HEK293 (cell line): ENCODE results near the gene EVA1B.

Experiments used
- CTCF ChIA-PET: fragments of 350-600 bp; formaldehyde crosslinking; extraction: SDS; loops from one replicate; lab custom pipeline; 2021; ENCODE audit warnings: antibody characterized with exemption; lab: Yijun Ruan, JAX
- POLR2A ChIA-PET: fragments of 300-600 bp; formaldehyde crosslinking; extraction: SDS; loops from one replicate; lab custom pipeline; 2020; ENCODE audit warnings: antibody characterized with exemption, inconsistent platforms; lab: Yijun Ruan, JAX
- H3K27ac ChIP-seq: fragments of 200-500 bp; sonication (Bioruptor generic); 2 replicates; pipeline ENCODE4 v1.5.1; 2014; ENCODE audit warnings: low read depth, low read length, control low read depth, inconsistent platforms; ENCODE audit errors: extremely low read depth
- H3K36me3 ChIP-seq, 2 experiments: fragments of 200-500 bp in 1 of 2; sonication (Bioruptor generic) in 1 of 2; 1 replicate in 1 of 2; 2 replicates in 1 of 2; pipeline ENCODE4 v1.5.1; 2014 to 2017; ENCODE audit warnings: inconsistent platforms in 2 of 2, low read length in 2 of 2; ENCODE audit not compliant: control insufficient read depth in 2 of 2, insufficient read depth in 1 of 2
- H3K4me1 ChIP-seq: fragments of 200-500 bp; sonication (Bioruptor generic); 2 replicates; pipeline ENCODE4 v1.5.1; 2014; ENCODE audit warnings: mild to moderate bottlenecking, low read length, inconsistent platforms; ENCODE audit not compliant: control insufficient read depth, insufficient read depth
- H3K4me3 ChIP-seq: 2 replicates; pipeline ENCODE4 v1.5.1; 2011; ENCODE audit warnings: low read depth, mild to moderate bottlenecking, control low read depth, low read length, moderate library complexity
- H3K9me3 ChIP-seq: fragments of 200-500 bp; sonication (Bioruptor generic); 2 replicates; pipeline ENCODE4 v1.5.1; 2014; ENCODE audit warnings: low read depth, low read length, inconsistent platforms; ENCODE audit not compliant: control insufficient read depth, insufficient read depth
- HIC1 ChIP-seq: fragments of 450-650 bp; formaldehyde crosslinking; IDR thresholded peaks from 2 replicates; pipeline ENCODE4 v1.5.1; 2016; ENCODE audit warnings: missing biosample characterization, missing genetic modification characterization
- KLF9 ChIP-seq: fragments of 450-650 bp; formaldehyde crosslinking; IDR thresholded peaks from 2 replicates; pipeline ENCODE4 v1.5.1; 2016; ENCODE audit warnings: missing biosample characterization, missing genetic modification characterization, low read depth
- MYNN ChIP-seq: fragments of 450-650 bp; formaldehyde crosslinking; IDR thresholded peaks from 2 replicates; pipeline ENCODE4 v1.5.1; 2016; ENCODE audit warnings: missing biosample characterization, missing genetic modification characterization, borderline replicate concordance
- PRDM10 ChIP-seq: fragments of 450-650 bp; formaldehyde crosslinking; IDR thresholded peaks from 2 replicates; pipeline ENCODE4 v1.5.1; 2016; ENCODE audit warnings: missing biosample characterization, missing genetic modification characterization
- PRDM2 ChIP-seq: fragments of 450-650 bp; formaldehyde crosslinking; IDR thresholded peaks from 2 replicates; pipeline ENCODE4 v1.5.1; 2016; ENCODE audit warnings: missing biosample characterization, missing genetic modification characterization, borderline replicate concordance
- ZBTB49 ChIP-seq: fragments of 450-650 bp; formaldehyde crosslinking; IDR thresholded peaks from 2 replicates; pipeline ENCODE4 v1.5.1; 2016; ENCODE audit warnings: missing biosample characterization, missing genetic modification characterization, low read depth
- ZNF16 ChIP-seq: fragments of 450-650 bp; formaldehyde crosslinking; IDR thresholded peaks from 2 replicates; pipeline ENCODE4 v1.5.1; 2016; ENCODE audit warnings: low read depth, missing biosample characterization, missing genetic modification characterization
- ZNF239 ChIP-seq: fragments of 450-650 bp; formaldehyde crosslinking; IDR thresholded peaks from 2 replicates; pipeline ENCODE4 v1.5.1; 2016; ENCODE audit warnings: missing biosample characterization, missing genetic modification characterization
- ZNF274 ChIP-seq, 2 experiments: fragments of 200-500 bp in 1 of 2; fragments of 450-650 bp in 1 of 2; sonication (Bioruptor generic) in 1 of 2; formaldehyde crosslinking in 1 of 2; IDR thresholded peaks; 2 replicates each; pipeline versions ENCODE4 v1.5.1 to v1.6.1; 2014 to 2016; ENCODE audit warnings: borderline replicate concordance in 1 of 2, inconsistent platforms in 1 of 2, low read length in 1 of 2, missing biosample characterization in 1 of 2, missing genetic modification characterization in 1 of 2
- ZNF311 ChIP-seq: fragments of 450-650 bp; formaldehyde crosslinking; IDR thresholded peaks from 2 replicates; pipeline ENCODE4 v1.5.1; 2017; ENCODE audit warnings: missing biosample characterization, missing genetic modification characterization, borderline replicate concordance
- ZNF366 ChIP-seq: fragments of 450-650 bp; formaldehyde crosslinking; conservative IDR thresholded peaks from 2 replicates; pipeline ENCODE4 v1.5.1; 2016; ENCODE audit warnings: missing biosample characterization, missing genetic modification characterization
- ZNF391 ChIP-seq: fragments of 450-650 bp; formaldehyde crosslinking; IDR thresholded peaks from 2 replicates; pipeline ENCODE4 v1.5.1; 2016; ENCODE audit warnings: low read depth, missing biosample characterization, missing genetic modification characterization, borderline replicate concordance
- ZNF394 ChIP-seq: fragments of 450-650 bp; formaldehyde crosslinking; IDR thresholded peaks from 2 replicates; pipeline ENCODE4 v1.5.1; 2016; ENCODE audit warnings: missing biosample characterization, missing genetic modification characterization, mild to moderate bottlenecking, moderate library complexity, borderline replicate concordance
- ZNF514 ChIP-seq: fragments of 450-650 bp; formaldehyde crosslinking; IDR thresholded peaks from 2 replicates; pipeline ENCODE4 v1.5.1; 2016; ENCODE audit warnings: missing biosample characterization, missing genetic modification characterization
- ZNF571 ChIP-seq: fragments of 450-650 bp; formaldehyde crosslinking; IDR thresholded peaks from 2 replicates; pipeline ENCODE4 v1.5.0; 2017; ENCODE audit warnings: missing biosample characterization, missing genetic modification characterization
- ZNF596 ChIP-seq: fragments of 450-650 bp; IDR thresholded peaks from 2 replicates; pipeline ENCODE4 v1.5.0; 2018; ENCODE audit warnings: missing biosample characterization, mild to moderate bottlenecking, missing genetic modification characterization, moderate library complexity
- ZNF626 ChIP-seq: fragments of 450-650 bp; sonication (Bioruptor Pico); formaldehyde crosslinking; IDR thresholded peaks from 2 replicates; pipeline ENCODE4 v1.5.1; 2018; ENCODE audit warnings: missing biosample characterization, missing genetic modification characterization, inconsistent platforms

The EVA1B gene

GRCh38 chr1:36346741-36347370, 23.4 kb upstream of the EVA1B start (continued):
- TF ChIP-seq PRDM10 (tag by site-specific recombination) (no peak), ZNF239 (tag by site-specific recombination) (no peak), ZBTB49 (tag by site-specific recombination) (no peak), ZNF626 (no peak), ZNF571 (no peak), ZNF394 (tag by site-specific recombination) (no peak), MYNN (tag by site-specific recombination) (no peak), KLF9 (tag by site-specific recombination) (no peak), ZNF596 (tag by site-specific recombination) (no peak)

GRCh38 chr1:36345353-36345752, 21.9 kb upstream of the EVA1B start:
- Histone ChIP-seq H3K4me3 (no peak overlapping the region), H3K9me3 (no peaks in the 10 kb centered on the region), H3K36me3 (peaks cover 0 to 88% of the 10 kb centered on the region in 2 experiments; a peak in 2 of 3 replicates), H3K4me1 (no peaks in the 10 kb centered on the region), H3K27ac (no peak overlapping the region)
- POLR2A ChIA-PET = interaction anchor here (0.6 kb wide), 1 partner anchor 20 kb away, joined by 4 read pairs; no protein-coding TSS in a partner anchor
- TF ChIP-seq ZNF366 (tag by site-specific recombination) (no peak), HIC1 (tag by site-specific recombination) (0 out of 2 replicates have a peak, but pooled peaks have one; percentile 32)
- CTCF ChIA-PET = interaction anchor here (1.5 kb wide), 1 partner anchor 24 kb away, joined by 4 read pairs; no protein-coding TSS in a partner anchor

- Histone ChIP-seq H3K27ac (no peak overlapping the region), H3K9me3 (no peaks in the 10 kb centered on the region), H3K4me3 (no peak overlapping the region), H3K4me1 (no peaks in the 10 kb centered on the region), H3K36me3 (peaks cover 0 to 82% of the 10 kb centered on the region in 2 experiments; a peak in 2 of 3 replicates)
- CTCF ChIA-PET = interaction anchor here (1.5 to 2.4 kb wide), 2 partner anchors 9 to 25 kb away, joined by 4 to 17 read pairs; no protein-coding TSS in a partner anchor
- TF ChIP-seq ZNF16 = no peak
- TF ChIP-seq ZNF311 (tag by site-specific recombination) = no peak
- TF ChIP-seq ZNF391 (tag by site-specific recombination) = no peak
- no peak for TF ChIP-seq ZNF514 (tag by site-specific recombination)
- no peak for TF ChIP-seq ZNF274 (IDR thresholded peaks at IDR 0.05; ENCODE audit: low read length)
- TF ChIP-seq ZNF274 (tag by site-specific recombination; IDR thresholded peaks at IDR 0.05; ENCODE audit: borderline replicate concordance) = no peak
- TF ChIP-seq PRDM2 (tag by site-specific recombination) = no peak
- POLR2A ChIA-PET = no interaction called here
Observed at GRCh38 chr1:36344395-36344680, 20.9 kb upstream of the EVA1B start.
